HG03060 (cell line): ENCODE data around the gene RHOV.

Experiments used
- ATAC-seq: cut with Tn5 transposase; IDR thresholded peaks from one replicate; pipeline ENCODE4 v1.9.1; 2021; ENCODE audit warnings: low read depth, moderate number of reproducible peaks; ENCODE audit not compliant: unreplicated experiment

The RHOV gene

DNA sequence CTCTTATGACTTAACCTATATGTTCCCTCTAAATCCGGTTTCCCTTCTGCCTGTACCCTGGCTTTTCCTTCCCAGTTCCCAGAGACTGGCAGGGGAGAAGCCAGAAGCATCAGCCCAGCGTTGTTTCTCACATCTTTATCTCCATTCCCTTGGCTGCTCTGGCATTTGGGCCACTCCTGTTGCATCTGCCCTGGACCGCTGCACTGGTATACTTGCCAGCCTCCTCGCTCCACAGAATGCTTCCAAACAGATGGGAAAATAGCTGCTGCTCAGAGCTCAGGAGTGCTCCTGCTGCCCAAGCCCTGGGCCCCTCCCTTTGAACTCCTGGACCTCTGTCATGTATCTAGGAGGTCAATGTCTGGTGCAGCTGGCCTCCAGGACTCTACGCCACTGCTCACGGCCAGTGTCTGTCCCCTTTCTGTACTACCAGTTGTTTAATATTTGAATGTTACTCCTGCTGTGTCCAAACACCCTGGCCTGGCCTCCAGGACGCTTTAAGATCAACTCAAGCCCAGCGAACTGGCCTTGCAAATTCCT lies 23.4 kb downstream of the RHOV start:
- no peak for ATAC-seq

DNA sequence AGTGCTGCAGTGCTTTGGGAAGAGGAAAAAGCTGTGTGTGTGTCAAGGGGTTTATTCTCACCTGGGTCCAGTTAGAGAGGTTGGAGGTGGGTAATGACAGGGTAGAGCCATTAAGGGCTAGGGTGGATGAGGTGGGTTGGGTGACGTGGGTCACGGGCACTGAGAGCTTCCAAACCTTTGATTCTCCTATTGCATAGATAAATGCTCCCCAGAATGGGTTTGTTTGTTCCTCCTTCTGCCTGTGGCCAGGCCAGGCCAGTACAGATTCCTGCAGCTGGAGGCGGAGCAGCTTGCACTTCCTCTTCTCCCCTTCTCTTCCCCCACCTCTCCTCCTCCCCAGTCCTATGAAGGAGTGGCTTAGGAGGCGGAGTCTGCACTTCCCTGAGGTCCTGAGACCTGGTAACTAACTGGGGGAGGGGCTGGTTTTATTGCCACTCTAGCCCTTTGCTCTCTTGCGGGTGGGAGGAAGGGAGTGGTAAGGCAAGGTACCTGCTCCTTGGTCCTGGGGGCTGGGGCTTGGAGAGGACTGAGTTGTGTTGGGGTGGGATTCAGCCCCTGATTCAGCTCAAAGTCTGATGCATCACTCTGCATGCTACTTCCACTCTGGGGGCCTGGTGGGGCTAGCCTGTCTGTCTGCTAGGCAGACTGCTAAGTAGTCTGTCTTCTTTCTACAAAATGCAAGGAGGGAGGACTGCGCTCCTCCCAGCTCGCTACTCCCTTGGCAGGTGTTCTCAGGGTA lies 26.6 kb downstream of the RHOV start:
- no peak for ATAC-seq

DNA sequence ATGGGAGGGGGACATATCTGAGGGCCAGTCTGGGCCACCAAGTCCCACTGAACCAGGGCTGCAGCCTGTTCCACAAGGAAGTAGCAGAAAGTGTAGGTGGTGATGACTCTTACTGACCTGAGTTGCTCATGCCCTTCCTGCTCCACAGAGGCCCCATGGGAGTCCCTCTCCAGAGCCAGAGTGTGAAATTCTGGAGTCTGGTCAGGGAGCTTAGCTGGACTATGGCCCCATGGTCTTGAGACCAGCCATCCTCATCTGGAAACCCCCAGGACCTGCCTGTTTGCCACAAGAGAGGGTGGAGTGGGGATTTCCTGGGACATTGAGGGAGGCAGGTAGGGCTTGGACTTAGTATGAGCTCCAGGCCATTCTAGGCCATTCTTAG lies 27.2 kb downstream of the RHOV start:
- ATAC-seq: no peak

DNA sequence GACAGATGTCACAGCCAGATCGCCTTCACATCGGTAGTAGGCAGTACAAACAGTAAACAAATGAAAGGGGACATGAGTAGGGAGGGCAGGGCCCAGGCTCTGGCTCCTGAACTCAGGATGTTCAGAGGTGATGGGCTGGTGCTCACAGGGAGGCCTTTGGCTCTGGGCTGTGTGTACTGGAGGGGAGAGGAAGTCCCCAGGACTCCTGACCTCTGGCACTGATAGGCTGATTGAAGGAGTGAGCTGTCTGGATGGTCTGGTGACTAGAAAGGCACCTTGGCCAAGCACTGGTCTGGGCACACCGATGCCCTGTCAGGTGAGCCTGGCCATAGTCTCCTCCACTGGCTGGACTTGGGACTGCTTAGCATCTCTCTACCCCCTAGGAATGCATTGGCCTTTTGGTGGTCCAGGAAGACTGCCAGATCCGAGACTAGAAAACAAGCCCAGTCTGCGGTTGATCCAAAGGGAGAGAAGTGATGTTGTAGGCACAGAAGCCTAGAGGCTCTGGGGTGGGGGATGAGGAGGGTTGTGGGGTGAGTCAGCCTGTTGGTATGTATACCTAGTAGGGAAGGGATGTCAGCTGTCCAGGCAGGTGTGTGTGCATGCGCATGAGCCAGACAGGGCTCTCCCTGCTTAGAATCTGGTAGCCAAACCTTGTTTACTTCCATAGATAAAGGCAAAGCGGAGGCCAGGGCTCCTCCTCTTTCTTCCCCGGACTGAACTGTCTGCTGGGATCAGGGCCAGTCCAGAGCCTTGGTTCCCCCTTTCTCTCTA lies 28.3 kb downstream of the RHOV start:
- ATAC-seq: no peak

DNA sequence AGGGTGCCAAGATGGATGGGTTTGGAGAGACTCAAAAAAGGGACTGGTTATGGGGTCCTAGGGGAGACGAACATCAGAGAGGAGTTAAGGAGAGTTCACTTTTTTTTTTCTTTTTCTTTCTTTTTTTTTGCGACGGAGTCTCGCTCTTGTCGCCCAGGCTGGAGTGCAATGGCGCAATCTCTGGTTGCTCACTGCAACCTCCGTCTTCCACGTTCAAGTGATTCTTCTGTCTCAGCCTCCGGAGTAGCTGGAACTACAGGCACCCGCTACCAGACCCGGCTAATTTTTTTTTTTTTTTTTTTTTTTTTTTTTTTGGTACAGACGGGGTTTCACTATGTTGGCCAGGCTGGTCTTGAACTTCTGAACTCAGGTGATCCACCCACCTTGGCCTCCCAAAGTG lies 29.0 kb downstream of the RHOV start:
- no peak for ATAC-seq

DNA sequence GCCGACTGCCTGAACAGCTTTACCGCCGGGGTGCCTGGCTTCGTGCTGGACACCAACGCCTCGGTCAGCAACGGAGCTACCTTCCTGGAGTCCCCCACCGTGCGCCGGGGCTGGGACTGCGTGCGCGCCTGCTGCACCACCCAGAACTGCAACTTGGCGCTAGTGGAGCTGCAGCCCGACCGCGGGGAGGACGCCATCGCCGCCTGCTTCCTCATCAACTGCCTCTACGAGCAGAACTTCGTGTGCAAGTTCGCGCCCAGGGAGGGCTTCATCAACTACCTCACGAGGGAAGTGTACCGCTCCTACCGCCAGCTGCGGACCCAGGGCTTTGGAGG lies 29.4 kb downstream of the RHOV start:
- ATAC-seq: no peak

DNA sequence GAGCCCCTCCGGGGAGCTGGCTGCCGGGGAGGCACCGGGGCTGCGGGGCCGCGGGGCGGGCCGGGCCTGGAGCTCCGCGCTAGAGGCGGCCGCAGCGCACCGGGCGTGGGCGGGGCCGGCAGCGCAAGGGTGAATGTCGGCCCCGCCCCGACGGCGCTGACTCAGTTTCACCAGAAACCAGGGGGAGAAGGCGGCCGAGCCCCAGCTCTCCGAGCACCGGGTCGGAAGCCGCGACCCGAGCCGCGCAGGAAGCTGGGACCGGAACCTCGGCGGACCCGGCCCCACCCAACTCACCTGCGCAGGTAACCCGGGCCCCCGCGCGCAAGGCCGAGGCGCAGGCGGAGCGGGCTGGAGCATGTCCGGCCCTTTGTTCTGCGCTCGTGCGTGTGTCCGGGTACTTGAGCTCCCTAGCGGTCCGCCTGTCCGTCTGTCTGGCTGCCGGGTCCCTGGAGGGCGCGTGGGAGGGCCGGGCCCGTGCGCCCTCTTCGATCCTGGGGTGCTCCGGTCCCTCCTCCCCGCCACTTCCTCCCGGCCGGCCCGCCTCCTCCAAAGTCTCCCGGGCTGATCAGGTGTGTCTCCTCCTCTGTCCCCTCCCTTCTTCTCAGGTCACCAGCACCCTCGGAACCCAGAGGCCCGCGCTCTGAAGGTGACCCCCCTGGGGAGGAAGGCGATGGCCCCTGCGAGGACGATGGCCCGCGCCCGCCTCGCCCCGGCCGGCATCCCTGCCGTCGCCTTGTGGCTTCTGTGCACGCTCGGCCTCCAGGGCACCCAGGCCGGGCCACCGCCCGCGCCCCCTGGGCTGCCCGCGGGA lies 29.9 kb downstream of the RHOV start, which contains the start of gene SPINT1:
SPINT1 (plus strand) TSS at position 164 of the 811 bp plus-strand sequence; CDS start at position 671, 507 bp downstream.
- ATAC-seq: no peak

DNA sequence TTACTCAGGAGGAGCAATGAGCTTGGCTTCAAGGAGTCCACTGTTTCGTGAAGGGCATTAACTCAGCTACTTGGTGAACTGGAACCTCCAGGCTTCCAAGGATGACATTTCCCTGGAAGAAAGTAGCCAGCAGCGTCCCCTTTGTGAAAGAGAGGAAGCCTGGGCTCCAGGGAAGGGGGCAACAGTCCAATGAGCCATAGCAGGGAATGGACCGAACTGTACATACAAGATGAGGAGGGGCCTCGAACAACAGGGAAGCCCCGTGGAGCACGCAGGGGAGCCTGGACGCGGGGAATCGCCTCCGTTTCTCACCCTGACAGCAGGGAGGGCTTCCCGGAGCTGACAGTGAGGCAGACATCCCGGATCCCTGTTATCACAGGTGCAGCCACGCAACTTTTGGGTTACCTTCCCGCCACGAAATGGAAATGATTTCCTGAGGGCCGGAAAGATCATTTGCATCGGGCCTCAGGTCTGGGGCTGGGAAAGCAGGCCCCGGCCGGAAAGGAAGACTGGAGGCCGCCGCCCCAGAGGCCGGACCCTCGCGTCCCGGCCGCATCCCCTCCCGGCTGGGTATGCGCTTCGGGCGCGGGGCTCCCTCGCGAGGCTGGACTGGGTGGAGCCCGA lies 30.7 kb downstream of the RHOV start:
- ATAC-seq: no peak

DNA sequence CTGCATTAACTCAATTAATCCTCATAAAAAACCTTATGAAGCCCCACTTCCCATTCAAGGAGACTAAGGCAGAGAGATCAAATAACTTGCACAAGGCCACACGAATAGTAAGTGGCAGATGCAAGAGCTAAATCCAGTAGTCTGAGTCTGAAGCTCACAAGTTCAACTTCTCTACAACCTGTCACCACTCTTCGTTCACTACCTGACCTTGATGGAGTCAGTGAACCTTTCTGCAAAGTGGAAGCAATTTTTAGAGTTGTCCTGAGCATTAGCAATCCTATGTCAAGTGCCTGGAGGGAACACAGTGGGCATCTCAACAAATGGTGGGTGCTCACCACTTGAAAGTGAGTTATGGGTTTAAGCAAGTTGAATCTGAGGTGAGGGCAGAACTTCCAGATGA lies 32.3 kb downstream of the RHOV start:
- no peak for ATAC-seq

DNA sequence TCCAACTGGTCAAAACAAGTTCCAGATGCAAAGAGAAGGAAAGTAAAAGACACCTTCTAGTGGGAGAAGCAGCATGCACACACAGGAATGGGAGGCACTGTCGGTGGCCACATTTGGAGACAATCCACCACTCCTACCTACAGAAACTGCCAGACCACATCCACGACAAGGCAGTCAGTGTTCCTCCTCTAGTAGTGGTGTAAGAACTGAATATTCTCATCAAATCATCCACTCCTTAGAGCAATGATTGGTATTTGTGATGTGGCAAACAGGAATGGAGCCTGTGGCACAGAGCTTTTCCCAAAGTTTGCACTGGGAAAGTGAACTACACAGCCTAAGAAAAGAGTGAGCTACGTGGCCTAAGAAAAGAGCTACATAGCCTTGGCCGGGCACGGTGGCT lies 35.3 kb downstream of the RHOV start:
- no peak for ATAC-seq

DNA sequence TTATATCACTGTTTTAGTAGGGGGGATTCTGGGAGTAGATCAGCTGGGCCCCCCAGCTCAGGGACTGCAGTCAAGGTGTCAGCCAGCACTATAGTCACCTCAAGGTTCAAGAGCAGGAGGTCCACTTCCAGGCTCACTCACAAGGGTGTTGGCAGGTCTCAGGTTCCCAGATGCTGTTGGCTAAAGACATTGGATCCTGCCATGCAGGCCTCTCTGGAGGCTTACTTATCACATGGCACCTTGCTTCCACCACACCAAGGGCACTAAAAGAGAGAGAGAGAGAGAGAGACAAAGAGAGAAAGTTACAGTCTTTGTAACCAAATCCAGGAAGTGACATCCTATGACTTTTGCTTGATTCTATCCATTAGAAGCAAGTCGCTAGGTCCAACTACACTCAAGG lies 38.0 kb downstream of the RHOV start:
- ATAC-seq: no peak

DNA sequence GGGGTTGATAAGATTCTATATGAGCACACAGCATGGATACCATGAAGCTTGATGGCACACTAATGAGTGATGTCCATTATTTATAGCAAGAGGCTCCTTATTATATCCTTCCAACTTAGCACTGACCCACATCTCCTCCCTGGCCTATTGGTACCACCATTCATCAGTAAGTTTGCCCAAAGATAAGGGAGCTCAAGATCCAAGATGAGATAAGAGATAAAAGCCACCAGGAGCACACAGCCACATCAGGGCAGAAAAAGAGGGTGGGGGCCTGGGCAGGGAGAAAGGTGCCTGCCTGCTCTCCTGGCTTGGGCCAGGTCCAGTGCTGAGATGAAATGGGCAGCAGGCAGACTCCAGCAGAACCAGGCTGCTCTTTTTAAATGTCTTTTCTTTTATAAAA lies 41.1 kb downstream of the RHOV start:
- no peak for ATAC-seq

DNA sequence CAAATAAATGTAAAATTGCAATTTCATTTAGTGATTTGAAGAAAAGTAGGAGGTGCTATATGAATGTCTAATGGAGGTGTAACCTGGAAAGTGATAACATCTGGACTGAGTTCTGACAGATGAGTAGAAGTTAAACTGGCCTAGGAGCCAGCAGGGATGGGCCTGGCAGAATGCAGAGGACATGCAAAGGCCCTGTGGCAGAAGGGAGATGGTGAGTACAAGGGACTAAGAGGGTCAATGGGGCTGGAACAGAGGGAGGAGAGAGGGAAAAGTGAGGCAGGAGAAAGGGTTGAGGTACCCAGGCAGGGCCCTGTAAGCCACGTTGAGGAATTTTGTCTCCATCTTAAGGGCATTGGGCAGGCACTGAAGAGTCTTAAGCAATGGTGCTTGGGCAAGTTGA lies 42.2 kb downstream of the RHOV start:
- no peak for ATAC-seq

DNA sequence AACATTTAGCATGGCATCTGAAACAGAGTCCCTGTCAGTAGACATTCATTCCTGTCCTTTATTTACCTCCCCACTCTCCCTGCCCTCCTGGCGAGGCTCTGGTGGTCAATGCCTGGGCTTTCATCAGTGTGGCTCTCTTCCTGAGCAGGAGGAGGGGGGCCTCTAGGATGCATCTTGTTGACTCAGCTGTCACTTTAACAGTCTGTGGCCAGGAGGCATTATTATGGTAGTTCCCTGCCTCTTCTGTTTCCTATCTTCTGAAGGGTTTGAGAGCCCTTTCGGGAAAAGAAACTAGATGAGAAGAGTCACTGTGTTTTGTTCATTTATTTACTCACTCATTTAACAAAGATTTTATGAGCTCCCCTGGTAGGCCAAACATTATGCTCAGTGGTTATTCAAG lies 43.1 kb downstream of the RHOV start:
- no peak for ATAC-seq

DNA sequence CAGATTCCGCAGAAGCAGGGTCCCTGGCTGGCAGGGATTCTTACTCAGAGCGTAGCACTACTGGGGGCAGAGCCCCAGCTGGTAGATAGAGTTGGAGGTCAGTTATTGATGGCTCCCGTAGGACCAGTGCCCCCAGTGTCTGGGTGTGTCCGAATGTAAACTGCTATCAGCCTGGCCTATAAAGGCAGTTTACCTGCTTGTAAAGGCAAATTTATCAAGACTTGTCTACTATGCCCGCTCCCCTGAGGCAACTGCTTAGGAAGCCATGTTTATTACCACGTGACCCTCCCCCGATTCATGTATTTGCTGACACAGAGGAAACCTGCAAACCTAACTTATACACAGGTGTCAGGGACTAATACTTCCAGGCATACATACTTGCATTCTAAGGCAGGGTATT lies 44.9 kb downstream of the RHOV start:
- ATAC-seq: no peak

DNA sequence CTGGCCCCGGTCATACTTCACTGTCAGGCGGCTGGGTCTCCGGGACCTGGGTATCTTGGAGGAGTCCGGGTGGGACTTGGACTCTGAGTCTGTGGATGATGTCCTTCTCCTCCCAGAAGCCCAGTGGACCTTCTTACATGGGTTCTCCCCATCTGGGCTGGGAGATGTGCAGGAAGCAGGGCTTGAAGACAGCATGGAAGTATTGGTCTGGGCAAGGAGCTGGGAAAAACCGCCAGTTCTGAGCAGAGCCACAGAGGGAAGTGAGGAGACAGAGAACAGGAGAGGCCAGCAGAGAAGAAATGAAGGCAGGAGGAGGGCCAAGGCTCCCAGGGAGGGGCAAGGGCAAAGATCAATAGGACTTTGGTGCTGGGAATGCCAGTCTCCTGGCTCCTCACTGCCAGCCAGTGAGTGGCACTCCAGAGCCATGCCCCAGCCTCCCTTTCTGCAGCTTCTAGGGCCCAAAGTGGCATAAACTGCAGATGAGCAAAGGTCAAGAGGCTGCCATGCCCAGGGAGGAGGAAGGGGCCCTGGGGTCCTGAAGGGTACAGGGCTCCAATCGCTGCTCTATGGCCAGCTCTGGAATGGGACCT lies 45.5 kb downstream of the RHOV start, which contains the start of gene PPP1R14D:
PPP1R14D (minus strand) TSS at position 262 of the 590 bp plus-strand sequence; CDS start at position 195, 67 bp downstream.
- no peak for ATAC-seq

DNA sequence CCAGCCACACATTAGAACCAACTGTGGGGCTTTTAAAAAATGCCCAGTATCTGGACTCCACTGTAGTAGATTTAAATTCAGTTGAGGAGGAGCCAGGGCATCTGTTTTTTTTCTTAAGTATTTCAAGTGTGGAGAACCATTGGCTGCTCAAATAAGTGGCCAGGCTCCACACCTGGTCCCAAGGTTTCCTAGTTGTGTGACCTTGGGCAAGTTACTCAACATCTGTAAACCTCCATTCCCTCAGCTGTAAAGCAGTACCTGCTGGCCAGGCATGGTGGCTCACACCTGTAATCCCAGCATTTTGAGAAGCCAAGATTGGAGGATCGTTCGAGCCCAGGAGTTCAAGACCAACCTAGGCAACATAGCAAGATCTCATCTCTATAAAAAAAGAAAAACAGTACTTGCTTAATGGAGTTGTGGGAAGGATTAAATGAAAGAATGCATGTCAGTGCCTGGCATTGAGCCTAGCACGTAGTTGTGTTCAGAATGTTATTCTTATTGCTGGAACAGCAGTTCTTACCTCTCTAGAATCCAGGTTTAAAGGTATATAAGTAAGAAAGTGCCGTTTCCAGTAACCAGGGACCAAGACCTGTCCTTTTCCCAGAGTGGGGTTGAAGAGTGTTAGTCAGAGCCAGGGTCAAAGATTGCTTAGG lies 47.5 kb downstream of the RHOV start:
- ATAC-seq: no peak

DNA sequence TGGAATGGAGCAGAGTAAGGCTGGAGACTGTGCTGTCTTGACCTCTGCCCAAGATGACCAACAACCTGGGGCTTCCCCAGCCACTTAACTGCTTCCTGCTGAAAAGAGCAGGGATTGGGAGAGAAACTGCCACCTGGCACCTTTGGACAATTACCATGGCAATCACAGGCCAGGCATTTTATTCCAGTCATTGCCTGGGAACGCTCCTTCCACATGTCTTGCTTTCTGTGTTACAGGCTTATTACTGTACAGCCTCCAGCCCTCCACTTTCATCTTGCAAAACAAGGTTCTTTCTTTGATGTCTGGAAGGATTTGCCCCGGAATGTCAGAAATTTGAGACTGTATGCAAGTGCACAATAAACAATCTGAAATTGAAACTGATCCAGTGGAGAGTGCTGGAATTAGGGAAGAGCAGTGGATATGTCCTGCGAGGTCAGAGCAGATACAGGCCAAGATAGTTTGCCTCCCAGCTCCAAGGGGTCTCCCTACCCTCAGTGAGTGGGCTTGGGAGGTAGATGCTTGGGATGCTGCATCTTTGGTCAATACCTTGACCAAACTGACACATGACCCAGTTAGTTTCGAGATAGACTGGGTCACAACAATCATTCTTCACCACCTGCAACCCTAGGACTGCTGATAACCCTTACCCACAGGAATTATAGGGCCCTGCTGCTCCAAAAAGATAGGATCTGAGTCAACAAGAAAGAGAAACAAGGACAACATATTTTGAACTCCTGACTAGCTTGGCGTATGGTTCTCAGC lies 48.2 kb downstream of the RHOV start:
- no peak for ATAC-seq
